GM13976 (cell line): ENCODE data around the gene GFOD2.
"Not testable (repeated sequence)": the region's sequence is repeated elsewhere in the genome, so short reads cannot be mapped to it uniquely, and the experiment has no call there.

Source experiments
- DNase-seq: peaks from one replicate; pipeline ENCODE4 v3.0.0; 2012; ENCODE audit warnings: low spot score
- CTCF ChIP-seq: IDR thresholded peaks from 2 replicates; pipeline ENCODE4 v1.5.1; 2012; ENCODE audit warnings: borderline replicate concordance, mild to moderate bottlenecking; ENCODE audit not compliant: insufficient read depth; ENCODE audit errors: extremely low read depth, missing control alignments, control extremely low read depth
- in situ Hi-C: fragments of 300-500 bp; cut with MboI; formaldehyde crosslinking; loops from one replicate; pipeline ENCODE4 v1.12.0; 2022; ENCODE audit warnings: low sequenced_read_pairs, mixed read lengths, inconsistent platforms; ENCODE audit not compliant: unreplicated experiment

Gene GFOD2

GRCh38 chr16:67699265-67699664, 19.9 kb downstream of the GFOD2 start:
- no peak for TF ChIP-seq CTCF
- in situ Hi-C loops: loop anchor here (25.0 kb wide), 1 partner anchor 338 kb away; no protein-coding TSS in a partner anchor

GRCh38 chr16:67697422-67698185, 21.5 kb downstream of the GFOD2 start:
- no peak for DNase-seq
- in situ Hi-C loops: loop anchor here (25.0 kb wide), 1 partner anchor 340 kb away; no protein-coding TSS in a partner anchor

More at GRCh38 chr16:67699265-67699664, 19.9 kb downstream of the GFOD2 start:
- no peak for DNase-seq

GRCh38 chr16:67694611-67695010, 24.5 kb downstream of the GFOD2 start:
- TF ChIP-seq CTCF: no peak
- in situ Hi-C loops: loop anchor here (25.0 kb wide), 1 partner anchor 343 kb away; no protein-coding TSS in a partner anchor
- DNase-seq: no peak

More at GRCh38 chr16:67697422-67698185, 21.5 kb downstream of the GFOD2 start:
- TF ChIP-seq CTCF: no peak

GRCh38 chr16:67693517-67694285, 25.4 kb downstream of the GFOD2 start:
- not testable (repeated sequence) for DNase-seq
- in situ Hi-C loops: loop anchor here (25.0 kb wide), 1 partner anchor 344 kb away; no protein-coding TSS in a partner anchor

GRCh38 chr16:67685388-67686112, 33.6 kb downstream of the GFOD2 start:
- no peak for TF ChIP-seq CTCF
- in situ Hi-C loops: loop anchor here (25.0 kb wide), 1 partner anchor 352 kb away; no protein-coding TSS in a partner anchor
- DNase-seq: peak; percentile 29

- no peak for TF ChIP-seq CTCF
- in situ Hi-C loops: loop anchor here (25.0 kb wide), 1 partner anchor 354 kb away; no protein-coding TSS in a partner anchor
- no peak for DNase-seq
Observed at GRCh38 chr16:67683767-67684166, 35.3 kb downstream of the GFOD2 start.
